ENCODE results near the gene ARHGEF6.

Gene ARHGEF6

DNA sequence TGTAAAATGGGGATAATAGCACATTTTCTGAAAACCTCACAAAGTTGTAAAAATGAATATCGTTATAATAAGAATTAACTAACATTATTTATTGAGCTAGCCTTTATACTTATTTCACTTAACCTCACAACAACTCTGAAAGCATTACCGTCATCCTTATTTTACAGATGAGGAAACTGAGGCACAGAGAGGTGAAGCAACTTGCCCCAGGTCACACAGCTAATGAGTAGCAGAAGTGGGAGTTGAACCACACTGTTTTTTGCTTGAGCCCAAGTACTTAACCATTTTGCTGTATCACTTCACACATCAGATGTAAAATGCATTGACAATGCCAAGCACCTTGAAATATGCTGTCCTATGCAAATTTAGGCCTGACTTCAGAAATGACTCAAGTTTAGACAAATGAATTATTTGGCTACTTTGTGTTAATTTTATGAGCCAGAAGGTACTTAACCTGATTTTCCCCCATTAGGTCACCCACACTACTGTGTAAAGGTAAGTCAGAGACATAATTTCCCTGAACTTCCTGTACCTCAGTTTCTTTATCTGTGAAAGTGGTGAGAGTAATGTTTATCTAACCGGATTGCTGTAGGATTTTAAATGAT lies 109.6 kb downstream of the ARHGEF6 start:
- no peak for DNase-seq
- in situ Hi-C loops (cut with HindIII; ENCODE audit: low pct_ligation_motif_present, low sequenced_read_pairs) = no loop called here
- Histone ChIP-seq H3K36me3 (replicated peaks) (no peaks in the 10 kb centered on the region), H3K27ac (no peak overlapping the region), H3K4me3 (ENCODE audit: low read depth, low read length) (no peak overlapping the region), H3K27me3 (replicated peaks) (no peaks in the 10 kb centered on the region)
- TF ChIP-seq, protein P1, sequence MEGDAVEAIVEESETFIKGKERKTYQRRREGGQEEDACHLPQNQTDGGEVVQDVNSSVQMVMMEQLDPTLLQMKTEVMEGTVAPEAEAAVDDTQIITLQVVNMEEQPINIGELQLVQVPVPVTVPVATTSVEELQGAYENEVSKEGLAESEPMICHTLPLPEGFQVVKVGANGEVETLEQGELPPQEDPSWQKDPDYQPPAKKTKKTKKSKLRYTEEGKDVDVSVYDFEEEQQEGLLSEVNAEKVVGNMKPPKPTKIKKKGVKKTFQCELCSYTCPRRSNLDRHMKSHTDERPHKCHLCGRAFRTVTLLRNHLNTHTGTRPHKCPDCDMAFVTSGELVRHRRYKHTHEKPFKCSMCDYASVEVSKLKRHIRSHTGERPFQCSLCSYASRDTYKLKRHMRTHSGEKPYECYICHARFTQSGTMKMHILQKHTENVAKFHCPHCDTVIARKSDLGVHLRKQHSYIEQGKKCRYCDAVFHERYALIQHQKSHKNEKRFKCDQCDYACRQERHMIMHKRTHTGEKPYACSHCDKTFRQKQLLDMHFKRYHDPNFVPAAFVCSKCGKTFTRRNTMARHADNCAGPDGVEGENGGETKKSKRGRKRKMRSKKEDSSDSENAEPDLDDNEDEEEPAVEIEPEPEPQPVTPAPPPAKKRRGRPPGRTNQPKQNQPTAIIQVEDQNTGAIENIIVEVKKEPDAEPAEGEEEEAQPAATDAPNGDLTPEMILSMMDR (IDR thresholded peaks at IDR 0.05; ENCODE audit: low read depth, low read length, missing control alignments) = no peak

GRCh38 chrX:136667446-136668168 lies 113.1 kb downstream of the ARHGEF6 start:
- TF ChIP-seq, protein P1 (IDR thresholded peaks at IDR 0.05; ENCODE audit: low read depth, low read length, missing control alignments) = no peak
- Histone ChIP-seq H3K36me3 (replicated peaks) (no peaks in the 10 kb centered on the region), H3K4me3 (ENCODE audit: low read depth, low read length) (no peak overlapping the region), H3K27ac (no peak overlapping the region), H3K27me3 (replicated peaks) (no peaks in the 10 kb centered on the region)
- no peak for DNase-seq
- in situ Hi-C loops (cut with HindIII; ENCODE audit: low pct_ligation_motif_present, low sequenced_read_pairs) = no loop called here

DNA sequence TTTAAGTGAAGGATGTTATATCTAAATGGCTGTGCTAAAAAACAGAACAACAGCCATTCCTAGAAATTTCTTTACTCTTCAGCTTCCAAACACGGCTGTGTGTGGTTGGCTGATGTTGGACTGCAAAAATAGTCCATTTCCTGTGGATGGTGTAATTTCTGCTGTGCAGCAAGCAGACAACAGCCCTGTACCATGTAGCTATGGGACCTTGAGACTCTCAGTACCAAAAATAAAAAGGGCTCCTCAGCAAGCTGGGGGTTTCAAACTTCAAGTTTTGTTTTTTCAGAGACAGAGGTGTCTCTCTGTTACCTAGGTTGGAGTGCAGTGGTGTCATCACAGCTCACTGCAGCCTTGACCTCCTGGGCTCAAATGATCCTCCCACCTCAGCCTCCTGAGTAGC lies 114.6 kb downstream of the ARHGEF6 start:
- TF ChIP-seq, protein P1 (IDR thresholded peaks at IDR 0.05; ENCODE audit: low read depth, low read length, missing control alignments) = no peak
- Histone ChIP-seq H3K4me3 (ENCODE audit: low read depth, low read length) (no peak overlapping the region), H3K27me3 (replicated peaks) (no peaks in the 10 kb centered on the region), H3K36me3 (replicated peaks) (no peaks in the 10 kb centered on the region), H3K27ac (no peak overlapping the region)
- in situ Hi-C loops (cut with HindIII; ENCODE audit: low pct_ligation_motif_present, low sequenced_read_pairs) = no loop called here
- no peak for DNase-seq

DNA sequence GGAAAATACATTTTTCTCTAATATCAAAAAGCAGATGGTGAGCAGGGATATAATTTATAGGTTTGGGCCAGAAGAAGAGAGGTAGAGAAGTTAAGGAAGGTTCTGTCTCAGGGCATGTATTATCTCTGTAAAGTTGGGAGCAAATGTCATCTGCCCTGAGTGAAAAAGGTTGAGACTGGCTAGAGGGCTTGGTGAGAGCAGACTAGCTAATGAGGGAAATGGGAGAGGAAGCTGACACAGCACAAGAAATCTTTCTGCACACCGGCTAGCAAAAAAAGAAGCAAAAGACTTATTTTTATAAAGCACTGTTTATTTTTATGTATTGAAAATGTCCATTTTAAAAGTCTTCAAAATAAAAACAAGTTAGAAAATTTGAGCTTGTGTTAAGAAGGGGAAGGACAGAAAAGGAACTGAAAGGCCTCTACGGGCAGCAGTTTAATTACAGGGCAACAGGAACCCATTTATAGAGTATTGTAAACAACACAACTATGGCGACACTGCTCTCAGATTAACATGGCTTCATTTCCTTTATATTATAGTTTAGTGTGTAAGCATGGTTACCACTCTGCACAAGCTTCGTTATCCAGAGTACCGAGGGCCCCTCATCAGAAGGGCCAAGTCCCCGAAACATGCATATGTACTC lies 115.4 kb downstream of the ARHGEF6 start:
- H3K36me3 ChIP-seq (replicated peaks) = no peaks in the 10 kb centered on the region
- in situ Hi-C loops (cut with HindIII; ENCODE audit: low pct_ligation_motif_present, low sequenced_read_pairs) = no loop called here
- DNase-seq = no peak
- no peak overlapping the region for H3K4me3 ChIP-seq (ENCODE audit: low read depth, low read length)
- TF ChIP-seq, protein P1 (IDR thresholded peaks at IDR 0.05; ENCODE audit: low read depth, low read length, missing control alignments) = no peak
- H3K27me3 ChIP-seq (replicated peaks) = no peaks in the 10 kb centered on the region
- H3K27ac ChIP-seq = no peak overlapping the region

DNA sequence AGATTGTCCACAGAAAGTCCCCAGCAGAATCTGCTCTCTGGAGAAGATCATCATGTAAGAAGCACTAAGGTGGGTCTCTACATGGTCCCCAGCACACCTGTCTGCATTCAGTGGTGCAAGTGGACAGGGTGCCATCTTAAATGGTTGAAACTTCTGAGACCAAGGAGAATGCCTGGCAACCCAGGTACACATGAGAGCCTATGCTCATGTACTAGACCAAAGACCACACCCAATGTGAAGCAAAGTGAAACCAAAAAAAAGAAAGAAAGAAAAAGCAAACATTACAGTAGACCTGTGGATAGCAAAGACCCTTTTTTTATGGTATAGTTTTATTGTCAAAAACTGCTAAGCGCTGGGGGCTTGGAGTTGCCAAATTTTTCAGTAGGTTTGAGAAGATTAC lies 117.8 kb downstream of the ARHGEF6 start:
- Histone ChIP-seq H3K4me3 (ENCODE audit: low read depth, low read length) (no peak overlapping the region), H3K27ac (no peak overlapping the region), H3K27me3 (replicated peaks) (no peaks in the 10 kb centered on the region), H3K36me3 (replicated peaks) (no peaks in the 10 kb centered on the region)
- no peak for DNase-seq
- TF ChIP-seq, protein P1 (IDR thresholded peaks at IDR 0.05; ENCODE audit: low read depth, low read length, missing control alignments) = no peak
- in situ Hi-C loops (cut with HindIII; ENCODE audit: low pct_ligation_motif_present, low sequenced_read_pairs) = no loop called here
